Aorta (tissue), 5 donors: ENCODE data around the gene MLF1. TPM values are rescaled to one million over a fixed set of nuclear protein-coding genes. Genes with fewer than 3 reads are reported as not detected.
"Not testable (repeated sequence)": the region's sequence is repeated elsewhere in the genome, so short reads cannot be mapped to it uniquely, and the experiment has no call there.

Experiments
- ATAC-seq: fragments of 200-7000 bp; cut with Tn5 transposase; one replicate; pipeline ENCODE4 v1.9.1; 2022; ENCODE audit warnings: moderate library complexity; ENCODE audit not compliant: low FRiP score
- DNase-seq, 2 donors: peaks; one replicate each; pipeline ENCODE4 v3.0.0-alpha.2; 2020
- H3K27ac ChIP-seq, 2 donors: one replicate each; pipeline ENCODE4 v1.5.1; 2013; ENCODE audit warnings: low read length in 2 of 2, mild to moderate bottlenecking in 2 of 2, moderate library complexity in 2 of 2, control low read depth in 1 of 2, inconsistent platforms in 1 of 2, low read depth in 1 of 2
- H3K27me3 ChIP-seq, 2 donors: one replicate each; pipeline ENCODE4 v1.6.1; 2013; ENCODE audit warnings: control low read depth in 1 of 2, low read length in 1 of 2, mild to moderate bottlenecking in 1 of 2, moderate library complexity in 1 of 2; ENCODE audit not compliant: insufficient read depth in 2 of 2, control insufficient read depth in 1 of 2
- H3K36me3 ChIP-seq, 2 donors: one replicate each; pipeline ENCODE4 v1.6.1; 2013; ENCODE audit warnings: control low read depth in 1 of 2, low read length in 1 of 2, mild to moderate bottlenecking in 1 of 2; ENCODE audit not compliant: insufficient read depth in 2 of 2, control insufficient read depth in 1 of 2
- H3K4me1 ChIP-seq, 2 donors: one replicate each; pipeline ENCODE4 v1.6.1; 2013; ENCODE audit warnings: low read length in 2 of 2, control low read depth in 1 of 2, mild to moderate bottlenecking in 1 of 2, moderate library complexity in 1 of 2; ENCODE audit not compliant: insufficient read depth in 2 of 2, control insufficient read depth in 1 of 2
- H3K4me3 ChIP-seq, 2 donors: one replicate each; pipeline ENCODE4 v1.5.1; 2013; ENCODE audit warnings: low read length in 2 of 2, control low read depth in 1 of 2, mild to moderate bottlenecking in 1 of 2
- H3K9me3 ChIP-seq: one replicate; pipeline ENCODE4 v1.6.1; 2013; ENCODE audit warnings: mild to moderate bottlenecking, low read length; ENCODE audit not compliant: control insufficient read depth
- WGBS, 2 donors: extraction: QIAGEN DNeasy Blood & Tissue Kit; methylation state at CpG; one replicate each; pipeline ENCODE4 v1.1.7; 2013; 5-methylcytosine and 5-hydroxymethylcytosine counted together
- intact Hi-C, 2 donors: fragments of 100-400 bp; cut with DNase I; formaldehyde crosslinking; loops; one replicate each; pipeline versions ENCODE4 v1.14.2 to v1.15.0; 2022
- polyA plus RNA-seq, 2 donors: library from polyadenylated mRNA; stranded (reverse); fragments of 200-250 nt; gene quantifications; one replicate each; pipeline ENCODE4 v1.2.3, GENCODE V29; 2013
- total RNA-seq, 2 donors: library from RNA; stranded (reverse); fragmentation: NEBNext Ultra II Directional; extraction: Animal tissue kit (Norgen Biotek cat#: 25700); gene quantifications; one replicate each; pipeline ENCODE4 v1.2.1, GENCODE V29; 2021
- donor health status: healthy with polysubstance abuse.
- donor health status: Bipolar disorder and iron deficiency.
- donor health status: DM: no; HTN: no; CAD: no.
- donor health status: DM: no; HTN: no; CAD: no.
- donor health status: DM: yes; HTN: yes; CAD: no.

MLF1 gene
- total and polyA plus RNA-seq, 4 donors = 2.3 to 8.8 (median 8.5) TPM

DNA sequence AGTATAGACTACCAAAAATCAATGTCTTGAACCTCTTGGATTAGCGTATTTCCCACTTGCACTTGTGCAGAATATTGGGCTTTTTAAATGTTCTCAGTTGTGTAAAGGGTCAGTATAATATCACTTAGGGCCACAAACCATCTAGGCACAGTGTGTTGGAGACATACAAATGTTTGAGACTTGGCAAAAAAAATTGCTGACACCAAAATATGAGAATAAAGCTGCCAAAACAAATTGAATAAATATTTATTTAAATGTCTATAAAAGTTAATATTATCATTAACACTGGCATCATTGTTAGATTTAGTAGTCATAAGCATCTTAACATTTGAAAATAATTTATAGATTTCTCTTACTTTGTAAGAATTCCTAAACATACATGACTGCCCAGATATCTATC is 30.9 kb upstream of the MLF1 start:
- intact Hi-C loops = no loop called here
- Histone ChIP-seq H3K4me1 (no peaks in the 10 kb centered on the region), H3K9me3 (no peaks in the 10 kb centered on the region), H3K4me3 (no peak overlapping the region), H3K27ac (no peak overlapping the region), H3K27me3 (no peaks in the 10 kb centered on the region), H3K36me3 (no peaks in the 10 kb centered on the region)
- ATAC-seq (no peak), DNase-seq (no peak)
- WGBS, 2 donors = 91 to 93% methylated on average over 1 of the region's 1 CpG

GRCh38 chr3:158548691-158549090 is 22.3 kb upstream of the MLF1 start:
- ATAC-seq = no peak
- H3K27ac ChIP-seq = no peak overlapping the region
- H3K36me3 ChIP-seq = no peaks in the 10 kb centered on the region
- WGBS, 2 donors = 63 to 65% methylated on average over 4 of the region's 4 CpGs
- H3K9me3 ChIP-seq = no peaks in the 10 kb centered on the region
- intact Hi-C loops = no loop called here
- no peaks in the 10 kb centered on the region for H3K4me1 ChIP-seq
- H3K27me3 ChIP-seq = no peaks in the 10 kb centered on the region
- no peak overlapping the region for H3K4me3 ChIP-seq
- no peak for DNase-seq

DNA sequence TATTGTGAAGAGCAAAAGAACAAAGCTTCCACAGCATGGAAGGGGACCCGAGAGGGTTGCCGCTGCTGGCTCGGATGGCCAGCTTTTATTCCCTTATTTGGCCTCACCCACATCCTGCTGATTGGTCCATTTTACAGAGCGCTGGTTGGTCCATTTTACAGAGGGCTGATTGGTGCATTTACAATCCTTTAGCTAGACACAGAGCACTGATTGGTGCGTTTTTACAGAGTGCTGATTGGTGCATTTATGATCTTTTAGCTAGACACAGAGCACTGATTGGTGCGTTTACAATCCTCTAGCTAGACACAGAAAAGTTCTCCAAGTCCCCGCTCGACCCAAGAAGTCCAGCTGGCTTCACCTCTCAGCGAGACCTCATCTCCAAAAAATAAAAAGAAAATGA is 21.1 kb upstream of the MLF1 start:
- 96 to 97% methylated on average over 9 of the region's 9 CpGs for WGBS, 2 donors
- H3K27ac ChIP-seq, ATAC-seq, H3K4me3 ChIP-seq, H3K27me3 ChIP-seq, intact Hi-C loops, DNase-seq, H3K4me1 ChIP-seq, H3K36me3 ChIP-seq, H3K9me3 ChIP-seq: not testable (repeated sequence)

GRCh38 chr3:158552124-158552523 is 18.9 kb upstream of the MLF1 start:
- H3K27ac ChIP-seq = no peak overlapping the region
- H3K36me3 ChIP-seq = no peaks in the 10 kb centered on the region
- WGBS, 2 donors = 81 to 84% methylated on average over 2 of the region's 2 CpGs
- no peaks in the 10 kb centered on the region for H3K9me3 ChIP-seq
- no peaks in the 10 kb centered on the region for H3K27me3 ChIP-seq
- DNase-seq (no peak), ATAC-seq (no peak)
- H3K4me1 ChIP-seq = no peaks in the 10 kb centered on the region
- no peak overlapping the region for H3K4me3 ChIP-seq
- intact Hi-C loops = no loop called here

- Histone ChIP-seq H3K36me3 (no peaks in the 10 kb centered on the region), H3K27ac (no peak overlapping the region), H3K27me3 (no peaks in the 10 kb centered on the region), H3K4me1 (no peaks in the 10 kb centered on the region), H3K4me3 (no peak overlapping the region), H3K9me3 (no peaks in the 10 kb centered on the region)
- 82 to 89% methylated on average over 4 of the region's 4 CpGs for WGBS, 2 donors
- ATAC-seq (no peak), DNase-seq (no peak)
- intact Hi-C loops = no loop called here
Observed at GRCh38 chr3:158559504-158559903, 11.5 kb upstream of the MLF1 start.

GRCh38 chr3:158560979-158561378 is 10.0 kb upstream of the MLF1 start:
- 92 to 95% methylated on average over 1 of the region's 1 CpG for WGBS, 2 donors
- no peaks in the 10 kb centered on the region for H3K4me1 ChIP-seq
- intact Hi-C loops = no loop called here
- H3K36me3 ChIP-seq = no peaks in the 10 kb centered on the region
- H3K27ac ChIP-seq = no peak overlapping the region
- H3K9me3 ChIP-seq = no peaks in the 10 kb centered on the region
- ATAC-seq (no peak), DNase-seq (no peak)
- no peaks in the 10 kb centered on the region for H3K27me3 ChIP-seq
- H3K4me3 ChIP-seq = no peak overlapping the region

- 72 to 84% methylated on average over 5 of the region's 5 CpGs for WGBS, 2 donors
- intact Hi-C loops = no loop called here
- H3K27ac ChIP-seq = no peak overlapping the region
Observed at GRCh38 chr3:158562674-158563073, 8.3 kb upstream of the MLF1 start.

DNA sequence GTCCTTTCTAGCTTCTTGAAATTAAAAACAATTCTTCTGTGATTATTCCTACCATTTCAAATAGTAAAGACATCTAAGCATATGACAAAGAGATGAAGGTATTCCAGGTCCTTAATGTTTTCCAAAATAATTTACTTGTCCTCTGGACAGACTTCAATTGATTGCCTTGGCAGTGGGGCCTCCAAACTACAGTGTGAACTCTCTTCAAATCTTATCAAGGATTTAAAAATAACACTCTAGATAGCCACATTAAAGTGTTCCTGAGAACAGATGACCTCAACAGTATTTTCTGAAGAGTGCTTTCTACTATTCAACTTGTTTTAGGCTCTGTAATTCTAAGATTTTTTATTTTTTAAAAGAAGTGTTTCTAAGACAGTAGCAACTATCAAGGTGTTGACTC is 7.9 kb upstream of the MLF1 start:
- no peaks in the 10 kb centered on the region for H3K9me3 ChIP-seq
- H3K27ac ChIP-seq = no peak overlapping the region
- H3K4me3 ChIP-seq = no peak overlapping the region
- H3K27me3 ChIP-seq = no peaks in the 10 kb centered on the region
- DNase-seq (no peak), ATAC-seq (no peak)
- intact Hi-C loops = no loop called here
- H3K4me1 ChIP-seq = no peaks in the 10 kb centered on the region
- no peaks in the 10 kb centered on the region for H3K36me3 ChIP-seq

More at GRCh38 chr3:158562674-158563073, 8.3 kb upstream of the MLF1 start:
- Histone ChIP-seq H3K36me3 (no peaks in the 10 kb centered on the region), H3K9me3 (no peaks in the 10 kb centered on the region), H3K4me1 (no peaks in the 10 kb centered on the region), H3K4me3 (no peak overlapping the region), H3K27me3 (no peaks in the 10 kb centered on the region)
- no peak for ATAC-seq
- no peak for DNase-seq

DNA sequence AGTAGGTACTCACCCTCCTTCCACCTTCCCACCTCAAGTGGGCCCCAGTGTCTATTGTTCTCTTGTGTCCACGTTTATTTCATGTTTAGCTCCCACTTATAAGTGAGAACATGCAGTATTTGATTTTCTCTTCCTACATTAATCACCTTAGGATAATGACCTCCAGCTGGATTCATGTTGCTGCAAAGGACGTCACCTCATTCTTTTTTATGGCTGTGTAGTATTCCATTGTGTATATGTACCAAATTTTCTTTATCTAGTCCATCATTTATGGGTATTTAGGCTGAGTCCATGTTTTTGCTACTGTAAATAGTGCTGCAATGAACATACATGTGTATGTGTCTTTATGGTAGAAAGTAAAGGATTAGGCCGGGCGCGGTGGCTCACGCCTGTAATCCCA is 5.9 kb upstream of the MLF1 start:
- H3K27me3 ChIP-seq = no peaks in the 10 kb centered on the region
- no peak overlapping the region for H3K4me3 ChIP-seq
- no peaks in the 10 kb centered on the region for H3K4me1 ChIP-seq
- H3K27ac ChIP-seq = no peak overlapping the region
- H3K36me3 ChIP-seq = no peaks in the 10 kb centered on the region
- no peaks in the 10 kb centered on the region for H3K9me3 ChIP-seq
- DNase-seq (no peak), ATAC-seq (no peak)
- intact Hi-C loops = no loop called here
- WGBS, 2 donors = 93 to 97% methylated on average over 6 of the region's 6 CpGs
